ENCODE data around the gene FAF1.

GRCh38 chr1:50820545-50820944, 139.5 kb downstream of the FAF1 start:
- TF ChIP-seq BHLHE40 (IDR thresholded peaks at IDR 0.05; ENCODE audit: borderline replicate concordance) (no peak), LEF1 (IDR thresholded peaks at IDR 0.05; ENCODE audit: borderline replicate concordance) (no peak), FOXM1 (IDR thresholded peaks at IDR 0.05; ENCODE audit: borderline replicate concordance) (no peak), SUZ12 (IDR thresholded peaks at IDR 0.05) (no peak), CTBP1 (IDR thresholded peaks at IDR 0.05; ENCODE audit: borderline replicate concordance) (no peak), FOXK2 (IDR thresholded peaks at IDR 0.05) (no peak), SP1 (IDR thresholded peaks at IDR 0.05) (no peak)
